Superior temporal gyrus (tissue), 1 donor: Measurements from ENCODE around the gene MYO16.

Source experiments
- DNase-seq: peaks from one replicate; pipeline ENCODE4 v3.0.0-alpha.2; 2016; ENCODE audit errors: extremely low spot score

Gene MYO16

DNA sequence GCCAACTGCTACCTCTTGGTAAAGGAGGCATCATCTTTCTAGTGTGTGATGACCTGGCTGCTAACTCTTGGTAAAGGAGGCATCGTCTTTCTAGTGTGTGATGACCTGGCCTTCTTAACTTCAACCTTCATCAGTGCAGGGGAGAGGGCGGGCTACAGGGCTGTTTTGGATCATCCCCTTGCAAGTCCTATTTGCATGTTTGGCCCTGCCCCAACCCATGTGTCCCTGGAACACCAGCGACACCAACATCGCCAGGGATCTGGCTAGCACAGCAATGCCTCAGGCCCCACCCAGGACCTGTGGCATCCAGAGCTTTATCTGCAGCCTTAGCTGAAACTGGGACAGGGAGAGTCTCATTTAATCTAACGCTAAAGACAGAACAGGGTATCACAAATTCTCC is 492.4 kb downstream of the MYO16 start:
- no peak for DNase-seq

- no peak for DNase-seq
Measured at GRCh38 chr13:109123971-109124370, 494.6 kb downstream of the MYO16 start.

- no peak for DNase-seq
Measured at GRCh38 chr13:109126178-109126577, 496.8 kb downstream of the MYO16 start.

- no peak for DNase-seq
Measured at GRCh38 chr13:109126891-109127641, 497.7 kb downstream of the MYO16 start.

GRCh38 chr13:109128121-109128520 is 498.7 kb downstream of the MYO16 start:
- no peak for DNase-seq

GRCh38 chr13:109130093-109130835 is 500.9 kb downstream of the MYO16 start:
- DNase-seq, result no peak

GRCh38 chr13:109131698-109132257 is 502.4 kb downstream of the MYO16 start:
- no peak for DNase-seq

DNA sequence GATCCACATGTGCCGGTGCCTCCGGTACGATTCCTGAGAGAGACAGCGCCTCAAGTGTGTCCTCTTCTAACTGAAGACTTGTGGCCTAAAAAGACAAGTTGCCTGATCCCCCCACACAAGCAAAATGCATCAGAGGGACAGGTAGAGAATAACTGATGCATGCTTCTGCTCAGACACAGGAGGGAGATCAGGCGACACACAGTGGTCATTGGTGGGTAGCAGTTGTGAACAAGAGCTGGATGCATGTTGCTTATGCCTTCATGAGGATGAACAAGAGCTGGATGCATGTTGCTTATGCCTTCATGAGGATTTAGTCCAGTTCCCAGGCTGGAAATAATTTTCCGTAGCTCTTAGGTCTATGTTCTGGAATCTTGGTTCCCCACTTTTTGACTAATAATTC is 505.6 kb downstream of the MYO16 start:
- no peak for DNase-seq

GRCh38 chr13:109136873-109137272 is 507.5 kb downstream of the MYO16 start:
- no peak for DNase-seq

- DNase-seq, result no peak
Measured at GRCh38 chr13:109139346-109139745, 509.9 kb downstream of the MYO16 start.

- no peak for DNase-seq
Measured at GRCh38 chr13:109140054-109140453, 510.6 kb downstream of the MYO16 start.

DNA sequence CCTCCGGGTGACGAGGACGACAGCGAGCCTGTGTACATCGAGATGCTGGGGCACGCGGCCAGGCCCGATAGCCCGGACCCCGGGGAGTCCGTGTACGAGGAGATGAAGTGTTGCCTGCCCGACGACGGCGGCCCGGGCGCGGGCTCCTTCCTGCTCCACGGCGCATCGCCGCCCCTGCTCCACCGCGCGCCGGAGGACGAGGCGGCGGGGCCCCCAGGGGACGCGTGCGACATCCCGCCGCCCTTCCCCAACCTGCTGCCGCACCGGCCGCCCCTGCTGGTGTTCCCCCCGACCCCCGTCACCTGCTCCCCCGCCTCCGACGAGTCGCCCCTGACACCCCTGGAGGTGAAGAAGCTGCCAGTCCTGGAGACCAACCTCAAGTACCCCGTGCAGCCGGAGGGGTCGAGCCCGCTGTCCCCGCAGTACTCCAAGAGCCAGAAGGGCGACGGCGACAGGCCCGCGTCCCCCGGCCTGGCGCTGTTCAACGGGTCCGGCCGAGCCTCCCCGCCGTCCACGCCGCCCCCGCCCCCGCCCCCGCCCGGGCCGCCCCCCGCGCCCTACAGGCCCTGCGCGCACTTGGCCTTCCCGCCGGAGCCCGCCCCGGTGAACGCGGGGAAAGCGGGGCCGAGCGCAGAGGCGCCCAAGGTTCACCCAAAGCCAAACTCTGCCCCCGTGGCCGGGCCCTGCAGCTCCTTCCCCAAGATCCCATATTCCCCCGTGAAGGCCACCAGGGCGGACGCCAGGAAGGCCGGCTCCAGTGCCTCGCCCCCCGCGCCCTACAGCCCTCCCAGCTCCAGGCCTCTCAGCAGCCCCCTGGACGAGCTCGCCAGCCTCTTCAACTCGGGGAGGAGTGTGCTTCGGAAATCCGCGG is 511.3 kb downstream of the MYO16 start:
- no peak for DNase-seq

DNA sequence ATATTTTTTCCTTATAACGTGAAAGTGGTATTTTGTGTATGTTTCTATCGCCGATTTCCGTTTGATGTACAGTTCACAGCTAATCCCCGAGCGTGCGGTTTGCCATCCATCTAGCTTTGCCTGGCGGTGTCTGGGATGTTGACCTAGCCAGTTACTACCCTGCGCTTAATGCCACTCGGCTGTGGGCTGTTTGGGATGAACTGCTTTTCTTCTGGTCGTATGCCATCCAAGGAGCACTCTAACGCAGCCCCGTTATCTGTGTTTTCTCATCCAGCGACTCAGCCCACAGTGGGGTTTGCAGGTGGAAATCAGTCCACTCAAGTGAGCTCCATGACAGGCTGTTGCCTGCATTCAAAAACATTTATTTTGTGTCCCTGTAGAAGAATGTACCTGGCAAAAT is 512.3 kb downstream of the MYO16 start:
- DNase-seq, result no peak

- DNase-seq, result no peak
Measured at GRCh38 chr13:109144693-109145437, 515.5 kb downstream of the MYO16 start.

GRCh38 chr13:109145631-109146030 is 516.2 kb downstream of the MYO16 start:
- DNase-seq, result peak; percentile 83

DNA sequence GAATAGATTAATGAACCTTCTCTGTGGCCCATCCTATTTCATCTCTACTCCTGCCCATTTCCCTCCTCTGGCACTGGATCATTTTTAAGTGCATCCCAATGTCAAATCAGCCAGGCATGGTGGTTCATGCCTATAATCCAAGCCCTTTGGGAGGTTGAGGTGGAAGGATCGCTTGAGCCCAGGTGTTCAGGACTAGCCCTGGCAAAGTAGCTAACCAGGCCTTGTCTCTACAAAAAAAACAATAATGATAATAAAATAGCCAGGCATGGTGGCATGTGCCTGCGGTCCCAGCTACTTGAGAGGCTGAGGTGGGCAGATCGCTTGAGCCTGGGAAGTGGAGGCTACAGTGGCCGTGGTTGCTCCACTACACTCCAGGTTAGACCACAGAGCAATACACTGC is 517.0 kb downstream of the MYO16 start:
- no peak for DNase-seq

DNA sequence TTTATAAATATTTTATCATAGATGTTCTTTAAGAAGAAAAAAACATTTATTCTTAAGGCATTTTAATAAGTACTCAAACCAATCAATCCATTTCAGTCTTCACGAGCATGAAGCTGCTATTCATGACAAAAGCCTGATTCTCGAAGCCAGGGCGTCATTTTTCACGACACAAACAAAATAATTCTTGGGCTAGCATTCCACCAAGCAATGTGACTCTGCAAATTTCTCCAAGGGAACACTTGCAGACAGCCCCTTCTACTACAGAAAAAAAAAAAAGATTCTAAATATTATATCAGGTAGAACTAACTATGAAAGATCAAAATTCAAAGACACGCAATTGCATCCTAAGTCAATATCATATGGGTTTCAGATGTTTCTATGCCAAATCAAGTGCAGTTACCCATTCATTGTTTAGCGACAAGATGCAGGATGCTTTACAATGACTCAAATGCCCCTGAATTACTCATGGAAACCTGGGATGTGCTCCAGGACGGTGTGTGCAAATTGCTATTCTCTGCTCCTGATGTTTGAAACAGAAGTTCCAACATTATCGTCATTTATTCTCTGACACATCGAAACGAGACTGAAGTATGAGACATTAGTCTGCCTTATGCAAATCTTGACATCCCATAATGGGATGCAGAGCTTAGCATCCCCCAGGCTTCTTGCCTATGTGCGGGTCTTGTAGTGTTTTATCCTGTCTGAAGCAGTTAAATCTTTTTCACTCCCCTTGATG is 517.7 kb downstream of the MYO16 start:
- DNase-seq, result no peak

DNA sequence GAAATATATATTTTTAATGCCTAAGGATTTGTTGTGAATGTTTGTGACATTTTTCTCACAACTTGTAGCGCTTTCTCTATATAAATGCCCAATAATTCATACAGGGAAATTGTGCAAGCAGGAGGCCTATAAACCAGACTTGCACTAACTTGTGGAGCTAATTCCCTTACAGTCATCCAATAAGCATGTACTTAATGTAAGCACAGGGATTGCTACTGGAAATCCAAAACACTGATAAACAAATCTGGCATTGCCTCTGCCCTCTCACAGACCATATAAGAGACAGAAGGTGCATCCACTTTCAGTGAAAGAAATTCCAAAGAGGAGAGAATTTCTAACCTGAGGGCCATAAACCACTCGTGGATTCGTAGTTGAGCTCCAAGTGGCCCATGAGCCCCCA is 518.8 kb downstream of the MYO16 start:
- no peak for DNase-seq

DNA sequence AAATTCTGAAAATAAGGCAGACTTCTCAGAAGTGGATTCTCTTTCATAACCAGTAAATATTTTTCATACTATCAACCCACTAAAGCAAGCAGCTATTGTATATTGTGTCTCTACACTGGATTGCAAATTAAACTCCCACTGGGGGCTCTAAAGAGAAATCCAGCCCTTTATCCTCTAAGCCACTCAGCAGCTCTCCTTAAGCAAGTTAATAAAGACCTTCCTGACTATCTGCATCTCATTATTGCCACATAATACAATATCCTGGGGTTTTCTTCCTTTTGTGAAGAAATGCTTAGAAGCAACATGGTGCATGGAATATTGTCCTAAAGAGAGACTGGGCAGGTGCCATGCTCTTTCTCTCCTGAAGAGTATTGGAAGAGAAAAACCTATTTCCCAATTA is 521.3 kb downstream of the MYO16 start:
- no peak for DNase-seq

- no peak for DNase-seq
Measured at GRCh38 chr13:109151255-109151654, 521.8 kb downstream of the MYO16 start.

DNA sequence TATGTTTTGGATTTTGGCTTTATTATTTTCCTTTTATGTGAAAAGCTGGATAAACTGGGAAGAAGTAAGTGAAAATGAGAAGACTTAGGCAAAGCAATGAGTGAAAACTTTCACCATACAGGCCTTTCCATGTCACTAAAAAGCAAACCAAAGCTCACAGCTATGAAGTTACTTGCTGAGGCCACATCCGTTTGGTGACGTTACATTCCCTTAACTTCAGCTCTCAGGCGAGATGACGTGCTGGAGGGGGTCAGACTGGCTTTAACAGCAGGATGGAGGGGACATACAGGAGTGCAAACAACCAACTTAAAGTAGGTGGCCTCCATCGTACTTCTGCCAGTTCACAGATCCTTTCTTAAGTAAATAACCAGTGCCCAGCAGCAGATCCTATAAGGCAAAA is 522.3 kb downstream of the MYO16 start:
- DNase-seq, result no peak
